ENCODE data around the gene BTNL3.
"Not testable (repeated sequence)": the region's sequence is repeated elsewhere in the genome, so short reads cannot be mapped to it uniquely, and the experiment has no call there.

BTNL3 gene

GRCh38 chr5:181045316-181045715 is 56.7 kb downstream of the BTNL3 start:
- Histone ChIP-seq H3K27me3 (ENCODE audit: insufficient read depth, low read depth, severe bottlenecking) (peaks cover 15% of the 10 kb centered on the region), H3K4me3 (ENCODE audit: low read depth, low read length) (no peak overlapping the region)

GRCh38 chr5:181045857-181046256 is 57.2 kb downstream of the BTNL3 start:
- H3K9me3 ChIP-seq (ENCODE audit: severe bottlenecking); H3K4me3 ChIP-seq (ENCODE audit: low read depth, low read length); H3K27ac ChIP-seq; H3K36me3 ChIP-seq; DNase-seq: not testable (repeated sequence)
- H3K27me3 ChIP-seq (ENCODE audit: insufficient read depth, low read depth, severe bottlenecking): peaks cover 17% of the 10 kb centered on the region

More at GRCh38 chr5:181045316-181045715, 56.7 kb downstream of the BTNL3 start:
- no peak for TF ChIP-seq CTCF (IDR thresholded peaks at IDR 0.05; ENCODE audit: low read depth, low read length)
- Histone ChIP-seq H3K27ac (no peak overlapping the region), H3K36me3 (no peaks in the 10 kb centered on the region), H3K9me3 (ENCODE audit: severe bottlenecking) (no peaks in the 10 kb centered on the region)
- no peak for DNase-seq

- Histone ChIP-seq H3K36me3 (no peaks in the 10 kb centered on the region), H3K4me3 (ENCODE audit: low read depth, low read length) (no peak overlapping the region), H3K27me3 (ENCODE audit: insufficient read depth, low read depth, severe bottlenecking) (peaks cover 21% of the 10 kb centered on the region), H3K27ac (no peak overlapping the region), H3K9me3 (ENCODE audit: severe bottlenecking) (no peaks in the 10 kb centered on the region)
- TF ChIP-seq CTCF (IDR thresholded peaks at IDR 0.05; ENCODE audit: low read depth, low read length): no peak
- DNase-seq: no peak
Observed at GRCh38 chr5:181047288-181047687, 58.6 kb downstream of the BTNL3 start.

GRCh38 chr5:181047921-181048320 is 59.3 kb downstream of the BTNL3 start:
- no peak overlapping the region for H3K27ac ChIP-seq
- TF ChIP-seq CTCF (IDR thresholded peaks at IDR 0.05; ENCODE audit: low read depth, low read length): no peak
- H3K36me3 ChIP-seq: no peaks in the 10 kb centered on the region
- H3K9me3 ChIP-seq (ENCODE audit: severe bottlenecking): no peaks in the 10 kb centered on the region
- DNase-seq: no peak
- H3K4me3 ChIP-seq (ENCODE audit: low read depth, low read length): no peak overlapping the region
- H3K27me3 ChIP-seq (ENCODE audit: insufficient read depth, low read depth, severe bottlenecking): peaks cover 24% of the 10 kb centered on the region

GRCh38 chr5:181050016-181050415 is 61.4 kb downstream of the BTNL3 start:
- peaks cover 32% of the 10 kb centered on the region for H3K27me3 ChIP-seq (ENCODE audit: insufficient read depth, low read depth, severe bottlenecking)
- DNase-seq: no peak
- no peaks in the 10 kb centered on the region for H3K9me3 ChIP-seq (ENCODE audit: severe bottlenecking)
- H3K27ac ChIP-seq: no peak overlapping the region
- no peaks in the 10 kb centered on the region for H3K36me3 ChIP-seq
- no peak for TF ChIP-seq CTCF (IDR thresholded peaks at IDR 0.05; ENCODE audit: low read depth, low read length)
- no peak overlapping the region for H3K4me3 ChIP-seq (ENCODE audit: low read depth, low read length)

- Histone ChIP-seq H3K9me3 (ENCODE audit: severe bottlenecking) (no peaks in the 10 kb centered on the region), H3K27me3 (ENCODE audit: insufficient read depth, low read depth, severe bottlenecking) (peaks cover 35% of the 10 kb centered on the region), H3K27ac (no peak overlapping the region), H3K4me3 (ENCODE audit: low read depth, low read length) (no peak overlapping the region), H3K36me3 (no peaks in the 10 kb centered on the region)
- DNase-seq: no peak
- no peak for TF ChIP-seq CTCF (IDR thresholded peaks at IDR 0.05; ENCODE audit: low read depth, low read length)
Observed at GRCh38 chr5:181051841-181052671, 63.4 kb downstream of the BTNL3 start.
